NT2/D1 (cell line): ENCODE data around the gene LRRC9.
"Not testable (repeated sequence)": the region's sequence is repeated elsewhere in the genome, so short reads cannot be mapped to it uniquely, and the experiment has no call there.

ENCODE experiments used
- SUZ12 ChIP-seq: IDR thresholded peaks from 2 replicates; pipeline ENCODE4 v1.6.1; 2011; ENCODE audit not compliant: insufficient read length, insufficient read depth; ENCODE audit errors: extremely low read depth
- YY1 ChIP-seq: IDR thresholded peaks from 2 replicates; pipeline ENCODE4 v1.6.1; 2011; ENCODE audit not compliant: insufficient read length, insufficient read depth
- ZNF274 ChIP-seq: IDR thresholded peaks from 2 replicates; pipeline ENCODE4 v1.6.1; 2011; ENCODE audit warnings: mild to moderate bottlenecking, low read depth, low read length

DNA sequence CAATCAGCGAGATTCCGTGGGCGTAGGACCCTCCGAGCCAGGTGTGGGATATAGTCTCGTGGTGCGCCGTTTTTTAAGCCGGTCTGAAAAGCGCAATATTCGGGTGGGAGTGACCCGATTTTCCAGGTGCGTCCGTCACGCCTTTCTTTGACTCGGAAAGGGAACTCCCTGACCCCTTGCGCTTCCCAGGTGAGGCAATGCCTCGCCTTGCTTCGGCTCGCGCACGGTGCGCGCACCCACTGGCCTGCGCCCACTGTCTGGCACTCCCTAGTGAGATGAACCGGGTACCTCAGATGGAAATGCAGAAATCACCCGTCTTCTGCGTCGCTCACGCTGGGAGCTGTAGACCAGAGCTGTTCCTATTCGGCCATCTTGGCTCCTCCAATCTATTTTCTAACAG lies 32.2 kb downstream of the LRRC9 start:
- TF ChIP-seq YY1, ZNF274, SUZ12: not testable (repeated sequence)
